ENCODE measurements around the gene LACC1.

Gene LACC1

DNA sequence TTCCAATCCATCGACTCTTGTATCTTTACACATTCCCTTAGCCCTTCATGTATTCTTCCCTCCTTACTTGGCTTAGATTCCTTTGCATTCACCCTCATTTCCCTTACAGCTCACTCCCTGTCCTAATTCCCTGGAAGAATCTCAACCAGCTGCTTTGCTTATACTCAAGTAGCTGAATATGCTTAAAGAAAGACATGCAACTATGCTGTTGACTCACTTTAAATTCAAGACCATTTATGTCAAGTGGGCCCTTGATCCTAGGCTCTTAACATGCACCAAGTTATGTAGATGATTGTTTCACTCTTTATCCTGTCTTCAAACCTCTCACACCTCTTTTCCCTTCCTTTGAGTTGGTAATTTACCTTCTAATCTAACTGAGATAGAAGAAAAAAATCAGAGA, 7.5 kb upstream of the LACC1 start:
- no peaks in the 10 kb centered on the region for H3K36me3 ChIP-seq (replicated peaks)
- in situ Hi-C loops (cut with HindIII; ENCODE audit: low pct_ligation_motif_present, low sequenced_read_pairs), result no loop called here

GRCh38 chr13:43874504-43875092, 5.1 kb upstream of the LACC1 start:
- H3K27me3 ChIP-seq (replicated peaks), result no peaks in the 10 kb centered on the region
- no peaks in the 10 kb centered on the region for H3K36me3 ChIP-seq (replicated peaks)
- H3K27ac ChIP-seq, result no peak overlapping the region
- no peak overlapping the region for H3K4me3 ChIP-seq (ENCODE audit: low read depth, low read length)
- in situ Hi-C loops (cut with HindIII; ENCODE audit: low pct_ligation_motif_present, low sequenced_read_pairs), result no loop called here
- no peak for DNase-seq
- TF ChIP-seq CTCF (IDR thresholded peaks at IDR 0.05; ENCODE audit: low read depth, low read length, missing control alignments), result peak; percentile 18

More for the DNA sequence above, 7.5 kb upstream of the LACC1 start:
- Histone ChIP-seq H3K4me3 (ENCODE audit: low read depth, low read length) (no peak overlapping the region), H3K27ac (no peak overlapping the region), H3K27me3 (replicated peaks) (no peaks in the 10 kb centered on the region)
- no peak for TF ChIP-seq CTCF (IDR thresholded peaks at IDR 0.05; ENCODE audit: low read depth, low read length, missing control alignments)
- no peak for DNase-seq

GRCh38 chr13:43876366-43876765, 3.3 kb upstream of the LACC1 start:
- Histone ChIP-seq H3K36me3 (replicated peaks) (no peaks in the 10 kb centered on the region), H3K4me3 (ENCODE audit: low read depth, low read length) (no peak overlapping the region), H3K27me3 (replicated peaks) (no peaks in the 10 kb centered on the region), H3K27ac (no peak overlapping the region)
- TF ChIP-seq CTCF (IDR thresholded peaks at IDR 0.05; ENCODE audit: low read depth, low read length, missing control alignments), result no peak
- in situ Hi-C loops (cut with HindIII; ENCODE audit: low pct_ligation_motif_present, low sequenced_read_pairs), result no loop called here
- no peak for DNase-seq

DNA sequence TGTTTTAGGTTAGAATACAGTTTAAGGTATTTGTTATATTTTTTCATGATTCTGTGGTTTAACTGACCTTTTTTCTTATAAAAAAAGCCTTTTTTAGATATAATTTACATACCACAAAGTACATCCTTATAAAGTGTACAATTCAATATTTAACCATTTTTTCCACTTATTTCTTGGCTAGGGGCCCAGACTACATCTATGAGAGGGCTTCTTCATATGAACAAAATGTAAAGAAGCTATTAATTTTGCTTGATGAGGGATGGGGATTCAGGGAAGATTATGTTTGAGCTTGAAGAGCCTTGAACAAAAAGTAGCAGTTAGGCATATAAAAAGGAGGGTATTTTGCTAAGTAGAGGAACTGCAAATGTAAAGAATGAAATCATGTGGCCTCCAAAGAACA, 2.4 kb upstream of the LACC1 start:
- no peak for DNase-seq
- Histone ChIP-seq H3K27me3 (replicated peaks) (no peaks in the 10 kb centered on the region), H3K36me3 (replicated peaks) (no peaks in the 10 kb centered on the region), H3K27ac (no peak overlapping the region), H3K4me3 (ENCODE audit: low read depth, low read length) (no peak overlapping the region)
- in situ Hi-C loops (cut with HindIII; ENCODE audit: low pct_ligation_motif_present, low sequenced_read_pairs), result no loop called here
- TF ChIP-seq CTCF (IDR thresholded peaks at IDR 0.05; ENCODE audit: low read depth, low read length, missing control alignments), result no peak

- no peak overlapping the region for H3K27ac ChIP-seq
- TF ChIP-seq CTCF (IDR thresholded peaks at IDR 0.05; ENCODE audit: low read depth, low read length, missing control alignments), result no peak
- H3K4me3 ChIP-seq (ENCODE audit: low read depth, low read length), result no peak overlapping the region
- H3K27me3 ChIP-seq (replicated peaks), result no peaks in the 10 kb centered on the region
- in situ Hi-C loops (cut with HindIII; ENCODE audit: low pct_ligation_motif_present, low sequenced_read_pairs), result no loop called here
- H3K36me3 ChIP-seq (replicated peaks), result no peaks in the 10 kb centered on the region
- DNase-seq, result no peak
These were observed 1.9 kb upstream of the LACC1 start for GRCh38 chr13:43877766-43878165.
